Fibroblast of skin of abdomen (primary cell): ENCODE measurements around the gene APBA1.

Source experiments
- DNase-seq: peaks from one replicate; pipeline ENCODE4 v3.0.0-alpha.2; 2013

The APBA1 gene

DNA sequence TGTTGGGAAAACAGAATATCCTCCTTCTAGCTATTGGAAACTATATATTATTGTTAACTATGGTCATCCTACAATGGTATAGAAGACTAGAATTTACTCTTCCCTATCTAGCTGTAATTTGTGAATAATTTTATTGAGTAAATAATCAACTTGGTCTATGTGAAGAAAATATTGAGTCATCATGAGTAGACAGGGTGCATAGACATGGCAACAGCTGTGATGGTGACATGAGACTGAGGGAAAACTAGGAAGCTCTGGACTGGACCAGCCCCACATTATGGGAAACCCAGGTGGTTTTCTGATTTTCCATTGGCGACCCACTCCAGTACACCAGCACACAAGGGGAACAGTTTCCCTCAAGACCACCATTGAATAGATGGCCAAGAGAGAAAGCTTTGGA is 95.0 kb downstream of the APBA1 start:
- DNase-seq: no peak

DNA sequence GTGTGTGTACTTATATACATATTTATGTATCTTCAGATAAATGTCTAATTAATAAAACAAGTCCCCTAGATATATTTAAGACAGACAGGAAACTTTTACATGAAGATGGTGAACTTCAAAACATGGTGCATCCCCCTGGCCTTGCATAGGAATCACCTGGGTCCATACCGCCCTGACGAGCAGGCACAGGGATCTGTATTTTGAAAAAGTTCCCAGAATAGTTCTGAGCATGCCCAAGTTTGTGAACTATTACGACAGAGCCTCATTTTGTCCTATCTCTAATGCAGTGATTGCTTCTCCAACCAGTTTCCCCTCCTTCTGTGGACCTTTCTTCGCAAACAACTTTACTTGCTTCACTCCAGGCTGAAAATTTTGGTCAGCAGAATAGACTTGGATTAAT is 98.1 kb downstream of the APBA1 start:
- no peak for DNase-seq

DNA sequence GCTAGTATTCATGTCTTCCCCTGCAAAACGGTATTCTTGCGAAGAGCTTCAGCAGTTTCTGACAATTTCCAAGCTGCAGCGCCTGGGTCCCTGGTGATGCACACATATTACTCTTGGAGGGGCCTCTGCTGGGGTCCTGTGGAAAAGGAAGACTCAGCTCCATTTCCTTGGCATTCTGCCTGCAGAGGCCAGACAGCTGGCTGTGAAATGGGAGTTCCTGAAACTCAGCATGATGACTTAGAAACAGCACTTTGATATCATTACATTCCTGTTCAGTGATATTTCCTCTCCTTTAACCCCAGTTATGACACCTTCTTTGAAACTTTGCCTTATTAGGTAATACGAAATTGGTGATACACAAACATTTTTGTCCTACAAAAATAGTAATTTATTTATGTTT is 98.5 kb downstream of the APBA1 start:
- peak; percentile 92 for DNase-seq

DNA sequence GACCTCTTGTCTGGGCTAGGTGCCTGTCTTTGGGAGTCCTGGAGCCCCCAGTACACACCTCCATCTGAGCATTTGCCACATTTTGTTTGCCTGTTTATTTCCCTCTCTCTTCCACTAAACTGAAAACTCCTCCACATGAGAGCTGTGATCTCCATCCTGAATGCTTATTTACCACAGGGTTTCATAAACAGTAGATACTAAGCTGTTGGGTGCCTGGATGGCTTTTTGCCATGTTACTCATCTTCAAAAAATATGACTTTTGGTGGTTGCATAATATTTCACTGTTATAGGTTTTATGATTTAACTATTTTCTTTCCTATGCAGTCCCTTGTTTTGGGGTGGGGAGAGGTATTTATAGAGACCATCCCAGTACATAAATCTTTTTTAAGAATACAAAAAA is 99.6 kb downstream of the APBA1 start:
- DNase-seq: no peak

GRCh38 chr9:69571032-69571431 is 101.1 kb downstream of the APBA1 start:
- no peak for DNase-seq

DNA sequence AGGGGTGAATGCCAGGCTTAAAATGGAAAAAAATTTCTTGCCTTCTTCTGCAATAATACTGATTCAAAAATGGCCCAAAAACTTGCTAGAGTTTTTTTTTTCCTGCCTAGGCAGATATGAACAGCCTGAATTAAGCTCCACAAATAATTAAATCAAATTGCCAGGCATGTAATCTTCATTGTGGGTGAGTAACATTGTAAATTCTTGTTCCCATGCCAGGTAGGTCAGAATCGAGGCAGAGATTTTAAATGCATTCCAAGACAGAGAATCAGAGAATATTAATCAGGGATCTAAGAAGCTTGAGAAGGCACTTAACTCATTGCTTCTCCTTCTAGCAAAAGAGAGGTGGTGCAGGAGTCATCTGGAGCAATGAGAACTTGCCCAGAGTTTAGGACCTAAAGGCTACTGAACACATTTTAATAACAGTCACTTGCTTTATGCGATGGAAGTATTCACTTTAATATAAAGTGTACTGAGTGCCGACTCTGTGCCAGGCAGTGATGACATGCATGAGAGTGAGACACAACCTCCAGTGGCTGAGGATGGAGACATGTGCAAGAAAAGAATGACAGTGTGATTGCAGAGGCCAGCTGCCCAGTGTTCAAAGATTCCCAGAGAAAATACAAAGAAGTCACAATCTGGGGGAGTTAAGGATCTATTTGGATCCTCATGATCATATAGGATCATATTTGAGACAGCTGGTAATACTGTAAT is 102.3 kb downstream of the APBA1 start:
- peak; percentile 92 for DNase-seq

- DNase-seq: no peak
These were observed 107.6 kb downstream of the APBA1 start for GRCh38 chr9:69564557-69564956.

- DNase-seq: no peak
These were observed 113.0 kb downstream of the APBA1 start for GRCh38 chr9:69559126-69559525.

DNA sequence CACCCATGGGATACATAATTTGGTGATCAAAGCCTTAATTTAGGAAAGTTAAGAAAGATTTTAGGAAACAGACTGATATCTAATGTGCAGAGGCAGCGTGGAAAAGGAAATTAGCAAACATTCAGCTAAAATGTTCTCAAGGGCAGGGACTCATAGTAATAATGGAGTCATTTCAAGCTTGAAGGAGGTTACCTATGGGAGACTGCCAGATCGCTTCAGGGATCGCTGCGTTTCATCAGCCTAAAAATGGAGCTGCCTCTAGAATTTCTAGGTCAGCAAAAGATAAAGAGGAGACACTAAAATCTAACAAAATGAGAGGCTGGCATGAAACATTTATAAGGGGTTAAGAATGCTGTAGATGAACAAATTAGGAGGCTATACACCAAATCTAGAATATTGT is 115.5 kb downstream of the APBA1 start:
- DNase-seq: no peak

- no peak for DNase-seq
These were observed 116.4 kb downstream of the APBA1 start for GRCh38 chr9:69555802-69556201.

GRCh38 chr9:69554945-69555344 is 117.2 kb downstream of the APBA1 start:
- DNase-seq: peak; percentile 88

DNA sequence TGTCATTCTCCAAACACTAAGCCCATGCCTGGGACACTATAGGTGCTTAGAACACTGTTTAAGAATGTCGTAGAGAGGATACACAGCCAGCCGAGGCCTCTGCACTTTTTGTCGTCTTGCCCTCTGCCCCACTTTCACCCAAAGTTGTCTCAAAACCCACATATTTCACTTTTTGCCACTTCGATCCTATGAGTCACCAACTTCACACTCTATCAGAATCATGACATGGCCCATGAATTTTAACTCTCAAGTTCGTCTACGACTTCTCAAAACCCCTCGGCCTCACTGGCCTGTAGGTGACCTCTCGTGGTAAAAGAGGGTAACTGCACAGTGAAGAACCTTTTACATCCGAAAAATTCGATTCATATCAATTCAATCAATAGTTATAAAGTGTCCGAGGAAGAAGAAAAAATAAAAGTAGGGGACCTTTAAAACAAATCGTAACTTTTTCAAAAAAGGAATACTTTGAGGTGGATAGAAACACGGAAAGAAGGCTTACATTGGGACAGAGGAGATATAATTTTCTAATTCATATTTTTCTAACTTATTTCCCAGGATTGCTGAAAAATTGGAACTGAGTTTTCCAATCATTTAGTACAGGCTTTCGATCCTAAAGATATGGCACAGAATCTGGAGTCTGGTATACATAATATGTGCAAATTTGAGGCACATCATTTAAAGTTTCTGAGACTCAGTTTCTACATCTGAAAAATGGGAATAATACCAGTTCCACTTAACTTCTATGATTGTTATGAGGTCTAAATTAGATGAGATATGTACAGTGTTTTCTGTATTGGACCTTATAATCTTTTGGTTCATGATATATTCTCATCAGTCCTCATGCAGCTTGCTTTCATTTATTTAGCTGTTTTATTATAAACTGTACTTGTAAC is 122.6 kb downstream of the APBA1 start:
- peak; percentile 59 for DNase-seq

DNA sequence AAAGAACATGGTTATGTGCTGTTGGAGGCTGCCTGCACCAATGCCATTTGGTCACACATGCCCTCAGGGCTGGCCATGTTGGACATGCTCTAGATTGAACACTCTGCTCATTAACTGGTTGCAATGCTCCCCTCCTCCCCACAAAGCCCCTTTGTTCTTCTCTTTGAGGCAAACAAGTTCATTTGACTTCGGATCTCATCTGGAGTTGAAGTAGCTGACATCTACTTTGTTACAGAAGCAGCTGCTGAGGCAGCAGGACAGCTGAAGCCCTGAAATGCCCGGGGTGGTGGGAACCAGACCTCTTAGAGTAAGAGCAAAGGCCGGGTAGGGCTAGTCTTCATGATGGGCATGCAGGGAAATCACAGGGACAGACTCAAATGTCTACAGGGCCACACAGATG is 123.5 kb downstream of the APBA1 start:
- no peak for DNase-seq

- DNase-seq: peak; percentile 28
These were observed 125.9 kb downstream of the APBA1 start for GRCh38 chr9:69546265-69546664.

DNA sequence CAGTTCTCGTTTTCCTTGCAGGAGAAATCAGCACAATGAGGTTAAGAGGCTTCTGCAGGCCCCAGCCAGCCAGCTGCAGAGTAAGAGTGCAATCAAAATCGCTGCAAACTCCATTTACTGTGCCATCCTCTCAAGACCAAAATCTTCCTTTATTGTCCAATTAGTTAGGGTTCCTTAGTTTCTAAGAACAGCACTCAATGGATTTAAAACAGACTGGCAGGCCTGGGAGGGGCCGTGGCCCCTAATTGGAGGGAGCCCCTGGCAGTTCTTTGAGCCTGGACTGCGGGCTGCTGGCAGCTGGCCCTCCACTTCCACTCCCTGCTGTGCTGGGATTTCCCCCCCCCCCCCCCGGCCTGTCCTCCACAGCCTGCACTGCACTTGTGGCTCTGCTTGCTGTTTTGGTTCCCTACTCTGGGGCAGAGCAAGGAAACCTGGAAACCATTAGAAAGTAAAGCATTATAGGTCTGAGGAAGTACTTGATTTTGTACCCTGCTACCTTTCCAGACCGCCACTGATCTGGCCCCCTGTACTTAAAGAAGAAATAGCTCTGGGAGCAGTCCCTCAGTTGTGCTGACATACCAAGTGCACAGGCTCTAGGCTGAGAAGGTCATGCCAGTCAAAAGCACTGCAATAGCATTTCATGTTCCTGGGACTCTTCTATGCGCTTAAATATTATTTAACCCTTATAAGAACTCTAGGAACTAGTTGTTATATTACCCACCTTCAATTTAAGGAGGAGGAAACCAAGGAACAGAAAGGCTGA is 129.0 kb downstream of the APBA1 start:
- DNase-seq: no peak

DNA sequence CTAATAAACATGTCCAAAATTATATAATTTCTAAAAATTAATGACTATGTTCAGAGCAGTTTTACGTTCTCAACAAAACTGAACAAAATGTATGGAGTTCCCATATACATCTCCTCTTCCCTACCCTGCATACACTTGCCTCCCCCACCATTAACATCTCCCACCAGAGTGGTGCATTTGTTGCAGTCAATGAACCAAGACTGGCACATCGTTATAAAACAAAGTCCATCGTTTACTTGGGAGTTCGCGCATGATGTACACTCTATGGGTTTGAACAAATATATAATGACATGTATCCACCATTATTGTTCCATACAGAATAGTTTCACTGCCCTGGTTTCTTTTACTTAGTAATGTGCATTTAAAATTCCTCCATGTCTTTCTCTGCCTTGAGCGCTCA is 130.1 kb downstream of the APBA1 start:
- DNase-seq: no peak

GRCh38 chr9:69535911-69536310 is 136.3 kb downstream of the APBA1 start:
- DNase-seq: peak; percentile 41

GRCh38 chr9:69535286-69535832 is 136.8 kb downstream of the APBA1 start:
- no peak for DNase-seq

- DNase-seq: no peak
These were observed 139.8 kb downstream of the APBA1 start for GRCh38 chr9:69532396-69532795.

- no peak for DNase-seq
These were observed 144.7 kb downstream of the APBA1 start for GRCh38 chr9:69527454-69527853.

- no peak for DNase-seq
These were observed 145.5 kb downstream of the APBA1 start for GRCh38 chr9:69526699-69527098.

DNA sequence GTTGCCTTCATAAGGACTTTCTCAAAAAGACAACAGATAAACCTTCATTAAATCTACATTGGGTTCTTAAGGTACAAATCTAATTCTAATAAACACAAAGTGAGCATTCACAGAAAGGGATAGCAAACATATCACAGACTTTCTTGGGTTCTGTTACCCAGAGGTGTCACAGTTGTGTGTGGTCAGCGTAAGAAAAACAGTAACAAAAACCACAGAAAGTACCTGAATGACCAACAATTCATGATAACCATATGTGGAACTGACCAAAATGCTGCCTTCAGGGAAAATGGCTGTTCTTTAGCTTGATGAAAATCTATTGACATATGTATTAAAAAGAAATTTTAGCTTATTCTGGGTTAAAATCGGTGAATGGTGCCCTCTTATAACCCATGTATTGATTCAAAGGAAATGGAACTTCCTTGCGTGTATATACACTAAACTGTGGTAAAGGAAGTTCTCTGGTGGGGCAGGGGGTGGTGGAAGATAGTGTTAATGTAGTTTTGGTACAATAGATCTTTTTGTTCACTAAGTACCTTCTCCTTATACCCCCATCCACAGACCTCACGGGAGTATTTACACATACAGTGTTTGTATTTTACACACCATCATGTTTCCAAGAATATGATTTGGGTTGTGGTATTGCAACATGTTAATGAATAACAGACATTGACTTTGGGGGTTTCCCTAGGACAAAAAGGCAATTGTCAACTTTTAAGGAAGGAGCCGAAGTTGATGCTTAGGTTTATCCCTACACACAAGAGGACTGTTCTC is 152.5 kb downstream of the APBA1 start:
- no peak for DNase-seq
